Cortex of kidney (tissue), 1 donor: ENCODE measurements around the gene PLBD2.

Experiments
- DNase-seq: peaks from one replicate; lab custom pipeline; 2025; lab: John Stamatoyannopoulos, UW

The PLBD2 gene

GRCh38 chr12:113420996-113421595 is 62.7 kb downstream of the PLBD2 start:
- no peak for DNase-seq

GRCh38 chr12:113422030-113422885 is 63.9 kb downstream of the PLBD2 start, which contains the start of gene SDSL:
Gene SDSL (plus strand): TSS chr12:113422380. CDS start chr12:113427983, 5,603 bp downstream.
- peak; percentile 14 for DNase-seq

- DNase-seq = no peak
Observed at GRCh38 chr12:113422886-113423669, 64.7 kb downstream of the PLBD2 start.

GRCh38 chr12:113424456-113424855 is 66.1 kb downstream of the PLBD2 start:
- DNase-seq = no peak

GRCh38 chr12:113424915-113425823 is 66.8 kb downstream of the PLBD2 start:
- DNase-seq = no peak

GRCh38 chr12:113425960-113426453 is 67.6 kb downstream of the PLBD2 start:
- no peak for DNase-seq

GRCh38 chr12:113427882-113428281 is 69.5 kb downstream of the PLBD2 start:
- no peak for DNase-seq

GRCh38 chr12:113428482-113428881 is 70.1 kb downstream of the PLBD2 start:
- no peak for DNase-seq

GRCh38 chr12:113432986-113433385 is 74.6 kb downstream of the PLBD2 start:
- no peak for DNase-seq

GRCh38 chr12:113435367-113435766 is 77.0 kb downstream of the PLBD2 start:
- no peak for DNase-seq

GRCh38 chr12:113436586-113436985 is 78.2 kb downstream of the PLBD2 start:
- DNase-seq = no peak

GRCh38 chr12:113436993-113437728 is 78.8 kb downstream of the PLBD2 start:
- DNase-seq = no peak

- no peak for DNase-seq
Observed at GRCh38 chr12:113437729-113438100, 79.3 kb downstream of the PLBD2 start.

GRCh38 chr12:113438523-113439300 is 80.3 kb downstream of the PLBD2 start:
- DNase-seq = no peak

GRCh38 chr12:113439301-113439597 is 80.9 kb downstream of the PLBD2 start:
- DNase-seq = no peak

- no peak for DNase-seq
Observed at GRCh38 chr12:113439606-113440030, 81.2 kb downstream of the PLBD2 start.

- no peak for DNase-seq
Observed at GRCh38 chr12:113440336-113440735, 81.9 kb downstream of the PLBD2 start.
